Type B pancreatic cell (in vitro differentiated cells): ENCODE results near the gene CENPW. TPM values are rescaled to one million over a fixed set of nuclear protein-coding genes. Genes with fewer than 3 reads are reported as not detected.
A peak's percentile ranks its signal among the peaks of the same experiment; 100 is the strongest.

ENCODE experiments used
- DNase-seq: peaks from one replicate; pipeline ENCODE4 v3.0.0; 2021; ENCODE audit warnings: mixed read lengths; ENCODE audit not compliant: unreplicated experiment; ENCODE audit errors: extremely low spot score
- H3K27ac Mint-ChIP-seq: 2 replicates; pipeline ENCODE4 v1.8.0; 2021; ENCODE audit warnings: mild to moderate bottlenecking, mixed read lengths
- H3K27me3 Mint-ChIP-seq: 2 replicates; pipeline ENCODE4 v1.8.0; 2021; ENCODE audit warnings: mixed read lengths
- H3K36me3 Mint-ChIP-seq: 2 replicates; pipeline ENCODE4 v1.8.0; 2021; ENCODE audit warnings: mixed read lengths
- H3K4me1 Mint-ChIP-seq: one replicate; pipeline ENCODE4 v1.8.0; 2021; ENCODE audit warnings: mixed read lengths; ENCODE audit not compliant: unreplicated experiment
- H3K4me3 Mint-ChIP-seq: 2 replicates; pipeline ENCODE4 v1.8.0; 2021; ENCODE audit warnings: mild to moderate bottlenecking, mixed read lengths
- H3K9me3 Mint-ChIP-seq: 2 replicates; pipeline ENCODE4 v1.8.0; 2021; ENCODE audit warnings: mixed read lengths
- total RNA-seq: library from RNA; stranded (reverse); gene quantifications from 2 replicates; pipeline ENCODE4 v1.2.1, GENCODE V29; 2021; ENCODE audit warnings: low replicate concordance
- TF ChIP-seq, protein P1 (sequence below): fragments of 200-600 bp; sonication (generic); conservative IDR thresholded peaks from 2 replicates; pipeline ENCODE4 v1.5.0; 2021; ENCODE audit warnings: antibody characterized with exemption, mild to moderate bottlenecking

Gene CENPW
- total RNA-seq, 1 donor from 2014 or later = 42.0 TPM

DNA sequence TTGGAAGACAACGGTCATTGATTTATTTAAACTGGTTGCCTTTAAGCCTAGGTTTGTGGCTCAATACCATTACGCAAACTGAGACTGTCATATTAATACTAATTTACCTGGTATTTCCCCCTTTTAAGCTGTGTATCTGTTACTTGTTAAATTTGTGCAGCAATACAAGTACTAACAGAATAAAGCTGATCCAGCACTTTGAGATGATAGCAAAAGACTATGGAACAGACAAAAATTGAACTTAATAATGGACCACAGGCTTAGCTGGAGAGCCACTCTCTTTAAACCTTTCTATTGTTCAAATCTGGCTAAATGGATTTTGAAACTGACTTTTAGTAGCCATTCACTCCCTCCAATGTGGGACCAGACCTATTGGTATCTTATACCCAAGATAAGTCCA lies 6.2 kb upstream of the CENPW start:
- TF ChIP-seq, protein P1, sequence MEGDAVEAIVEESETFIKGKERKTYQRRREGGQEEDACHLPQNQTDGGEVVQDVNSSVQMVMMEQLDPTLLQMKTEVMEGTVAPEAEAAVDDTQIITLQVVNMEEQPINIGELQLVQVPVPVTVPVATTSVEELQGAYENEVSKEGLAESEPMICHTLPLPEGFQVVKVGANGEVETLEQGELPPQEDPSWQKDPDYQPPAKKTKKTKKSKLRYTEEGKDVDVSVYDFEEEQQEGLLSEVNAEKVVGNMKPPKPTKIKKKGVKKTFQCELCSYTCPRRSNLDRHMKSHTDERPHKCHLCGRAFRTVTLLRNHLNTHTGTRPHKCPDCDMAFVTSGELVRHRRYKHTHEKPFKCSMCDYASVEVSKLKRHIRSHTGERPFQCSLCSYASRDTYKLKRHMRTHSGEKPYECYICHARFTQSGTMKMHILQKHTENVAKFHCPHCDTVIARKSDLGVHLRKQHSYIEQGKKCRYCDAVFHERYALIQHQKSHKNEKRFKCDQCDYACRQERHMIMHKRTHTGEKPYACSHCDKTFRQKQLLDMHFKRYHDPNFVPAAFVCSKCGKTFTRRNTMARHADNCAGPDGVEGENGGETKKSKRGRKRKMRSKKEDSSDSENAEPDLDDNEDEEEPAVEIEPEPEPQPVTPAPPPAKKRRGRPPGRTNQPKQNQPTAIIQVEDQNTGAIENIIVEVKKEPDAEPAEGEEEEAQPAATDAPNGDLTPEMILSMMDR = no peak
- Mint-ChIP-seq H3K4me1 (no peaks in the 10 kb centered on the region), H3K9me3 (no peaks in the 10 kb centered on the region), H3K27ac (no peak overlapping the region), H3K36me3 (no peaks in the 10 kb centered on the region), H3K27me3 (no peaks in the 10 kb centered on the region), H3K4me3 (no peak overlapping the region)
- DNase-seq = no peak

DNA sequence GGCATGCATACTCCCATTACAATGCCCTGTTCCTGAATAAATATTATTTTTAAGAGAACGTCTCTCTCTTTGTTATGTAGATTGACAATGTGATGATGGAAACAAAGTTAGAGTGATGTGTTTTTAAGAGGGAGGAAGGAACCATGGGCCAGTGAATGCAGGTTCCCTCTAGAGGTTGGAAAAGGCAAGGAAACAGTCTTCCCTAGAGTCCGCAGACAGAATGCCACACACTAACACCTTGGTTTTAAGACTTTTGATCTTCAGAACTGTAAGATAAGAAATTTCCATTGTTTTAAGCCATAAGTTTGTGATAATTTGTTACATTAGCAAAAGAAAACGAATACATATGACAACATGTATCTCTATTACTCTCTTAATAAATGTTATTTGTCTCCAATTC lies 4.7 kb upstream of the CENPW start:
- no peaks in the 10 kb centered on the region for H3K36me3 Mint-ChIP-seq
- H3K9me3 Mint-ChIP-seq = no peaks in the 10 kb centered on the region
- H3K27me3 Mint-ChIP-seq = no peaks in the 10 kb centered on the region
- no peak for DNase-seq
- H3K27ac Mint-ChIP-seq = no peak overlapping the region
- no peaks in the 10 kb centered on the region for H3K4me1 Mint-ChIP-seq
- H3K4me3 Mint-ChIP-seq = no peak overlapping the region
- TF ChIP-seq, protein P1 = peak; percentile 51

DNA sequence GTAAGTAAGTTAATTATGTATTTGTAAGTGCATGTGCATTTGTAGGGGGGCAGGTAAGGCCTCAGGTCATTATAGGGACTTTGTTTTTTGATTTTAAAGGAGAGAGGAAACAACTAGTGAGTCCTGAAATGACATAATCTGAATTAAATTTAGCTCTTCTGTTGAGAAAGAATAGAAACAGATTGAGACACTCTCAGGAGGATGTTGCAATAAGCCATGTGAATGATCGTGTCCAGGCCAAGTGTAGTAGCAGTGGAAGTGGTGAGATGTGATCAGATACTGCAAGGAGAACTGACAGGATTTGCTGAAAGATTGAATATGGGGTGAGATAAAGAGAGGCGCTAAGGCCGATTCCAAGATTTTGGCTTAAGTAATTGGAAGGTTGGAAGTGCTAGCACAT lies 2.6 kb upstream of the CENPW start:
- H3K36me3 Mint-ChIP-seq = no peaks in the 10 kb centered on the region
- H3K9me3 Mint-ChIP-seq = no peaks in the 10 kb centered on the region
- H3K27me3 Mint-ChIP-seq = no peaks in the 10 kb centered on the region
- peaks cover 17% of the 10 kb centered on the region for H3K4me1 Mint-ChIP-seq
- H3K27ac Mint-ChIP-seq = no peak overlapping the region
- no peak overlapping the region for H3K4me3 Mint-ChIP-seq
- no peak for DNase-seq
- TF ChIP-seq, protein P1 = no peak

DNA sequence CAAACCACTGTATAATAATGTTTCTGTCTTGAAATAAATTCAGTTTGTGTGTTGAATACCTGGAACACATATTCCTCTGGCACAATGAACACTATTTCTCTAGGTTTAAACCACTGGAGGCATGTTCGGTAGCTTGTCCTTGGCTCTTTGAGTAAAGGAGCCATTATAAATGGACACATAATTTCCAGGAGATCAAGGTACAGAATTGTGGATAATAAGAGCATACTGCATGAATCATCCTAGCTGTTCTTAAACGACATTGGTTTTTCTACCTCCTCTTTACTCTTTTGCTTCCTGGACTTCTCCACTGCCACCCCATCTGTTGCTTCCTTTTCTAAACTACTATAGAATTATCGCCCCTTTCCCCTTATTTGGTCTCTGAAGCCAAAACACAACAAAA lies 1.2 kb downstream of the CENPW start:
- Mint-ChIP-seq H3K4me3 (no peak overlapping the region), H3K9me3 (no peaks in the 10 kb centered on the region), H3K4me1 (peaks cover 29% of the 10 kb centered on the region), H3K27me3 (no peaks in the 10 kb centered on the region), H3K36me3 (no peaks in the 10 kb centered on the region), H3K27ac (no peak overlapping the region)
- TF ChIP-seq, protein P1 = no peak
- DNase-seq = no peak

DNA sequence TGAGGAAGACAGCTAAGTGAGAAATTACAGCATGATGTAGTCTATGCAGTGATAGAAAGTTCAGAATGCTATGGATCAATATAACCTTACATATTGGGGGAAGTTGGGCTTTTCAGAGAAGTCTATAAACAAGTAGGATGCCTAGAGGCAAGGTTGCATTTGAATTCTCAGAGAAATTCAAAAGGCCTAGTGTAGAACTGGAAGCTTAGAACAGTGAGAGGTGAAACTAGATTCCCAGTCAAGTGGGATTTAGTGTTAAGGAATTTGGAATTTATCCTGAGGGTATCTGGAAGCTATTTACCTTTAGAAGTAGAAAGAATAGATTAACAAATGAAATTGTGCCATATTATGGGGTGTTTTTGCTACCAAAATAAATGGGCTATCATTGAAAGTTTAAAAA lies 4.3 kb downstream of the CENPW start:
- Mint-ChIP-seq H3K4me1 (peaks cover 29% of the 10 kb centered on the region), H3K36me3 (no peaks in the 10 kb centered on the region), H3K27ac (no peak overlapping the region), H3K9me3 (no peaks in the 10 kb centered on the region), H3K4me3 (peak overlapping the region; percentile 2), H3K27me3 (no peaks in the 10 kb centered on the region)
- no peak for DNase-seq
- TF ChIP-seq, protein P1 = no peak

DNA sequence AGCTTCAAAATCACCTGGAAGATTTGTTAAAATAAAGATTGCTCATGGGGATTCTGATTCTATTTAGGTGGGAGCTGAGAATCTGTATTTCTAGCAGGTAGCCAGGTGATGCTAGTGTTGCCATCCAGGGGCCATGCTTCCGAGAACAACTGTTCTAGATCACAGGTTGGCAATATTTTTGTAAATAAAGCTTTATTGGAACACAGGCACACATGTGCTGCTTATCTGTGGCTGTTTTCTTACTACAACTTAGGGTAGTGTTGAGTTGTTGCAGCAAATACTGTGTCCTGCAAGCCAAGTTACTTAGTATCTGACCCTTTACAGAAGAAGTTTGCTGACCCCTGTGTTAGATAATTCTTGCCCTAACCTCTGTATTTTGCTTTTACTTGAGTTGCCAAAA lies 12.0 kb downstream of the CENPW start:
- H3K27me3 Mint-ChIP-seq = no peaks in the 10 kb centered on the region
- peaks cover 10% of the 10 kb centered on the region for H3K36me3 Mint-ChIP-seq
- DNase-seq = no peak
- no peak overlapping the region for H3K4me3 Mint-ChIP-seq
- peaks cover 5% of the 10 kb centered on the region for H3K9me3 Mint-ChIP-seq
- TF ChIP-seq, protein P1 = no peak
- no peaks in the 10 kb centered on the region for H3K4me1 Mint-ChIP-seq
- no peak overlapping the region for H3K27ac Mint-ChIP-seq
